H1 (cell line): Measurements from ENCODE around the gene SLC28A1. TPM values are rescaled to one million over a fixed set of nuclear protein-coding genes. Genes with fewer than 3 reads are reported as not detected.

ENCODE experiments used
- CTCF ChIA-PET: fragments of 300-600 bp; sonication (Branson Sonifier 250); formaldehyde crosslinking; loops from one replicate; lab custom pipeline; 2021; ENCODE audit not compliant: partially characterized antibody; lab: Charles Lee
- POLR2A ChIA-PET: fragments of 300-600 bp; sonication (Branson Sonifier 250); formaldehyde crosslinking; loops from one replicate; lab custom pipeline; 2021; ENCODE audit warnings: inconsistent platforms; ENCODE audit not compliant: partially characterized antibody; lab: Charles Lee
- DNase-seq, 2 experiments: peaks; one replicate each; pipeline versions ENCODE4 v3.0.0 to v3.0.0-alpha.2; 2010 to 2022; ENCODE audit warnings: low spot score in 2 of 2, low read depth in 1 of 2, mixed read lengths in 1 of 2
- FAIRE-seq: peaks from 2 replicates; lab custom pipeline; 2011; peaks lifted over from hg19 to GRCh38; lab: Jason Lieb, UNC
- H2AFZ ChIP-seq: 2 replicates; pipeline ENCODE4 v1.8.1; 2012; ENCODE audit warnings: low read length, inconsistent platforms
- H2AK5ac ChIP-seq: 2 replicates; pipeline ENCODE4 v1.6.1; 2013; ENCODE audit warnings: low read depth, low read length
- H2BK120ac ChIP-seq: replicated peaks from 2 replicates; pipeline ENCODE3; 2013; ENCODE audit warnings: low read depth, low read length, inconsistent platforms
- H2BK12ac ChIP-seq: 2 replicates; pipeline ENCODE4 v1.6.1; 2013; ENCODE audit warnings: low read depth, low read length
- H2BK15ac ChIP-seq: 2 replicates; pipeline ENCODE4 v1.6.1; 2013; ENCODE audit warnings: low read length
- H2BK20ac ChIP-seq: 2 replicates; pipeline ENCODE4 v1.6.1; 2013; ENCODE audit warnings: low read length
- H2BK5ac ChIP-seq: 2 replicates; pipeline ENCODE4 v1.6.1; 2013; ENCODE audit warnings: low read depth, low read length
- H3K14ac ChIP-seq: 2 replicates; pipeline ENCODE4 v1.6.1; 2013; ENCODE audit warnings: inconsistent platforms; ENCODE audit not compliant: insufficient read length
- H3K18ac ChIP-seq: 2 replicates; pipeline ENCODE4 v1.6.1; 2013; ENCODE audit warnings: low read length; ENCODE audit errors: extremely low read depth
- H3K23ac ChIP-seq: 2 replicates; pipeline ENCODE4 v1.6.1; 2013; ENCODE audit warnings: inconsistent platforms; ENCODE audit not compliant: insufficient read length
- H3K23me2 ChIP-seq: 2 replicates; pipeline ENCODE4 v1.6.1; 2013; ENCODE audit warnings: low read depth, low read length
- H3K27ac ChIP-seq: 2 replicates; pipeline ENCODE4 v1.6.1; 2011; ENCODE audit warnings: low read depth, low read length, inconsistent platforms
- H3K27me3 ChIP-seq, 4 experiments: replicated peaks in 1 of 4; 1 replicate in 1 of 4; 2 replicates in 3 of 4; pipeline versions ENCODE4 v1.6.1 to v1.8.1; 2011 to 2013; ENCODE audit warnings: low read length in 3 of 4, mild to moderate bottlenecking in 3 of 4, inconsistent platforms in 2 of 4, mixed read lengths in 2 of 4, moderate library complexity in 1 of 4; ENCODE audit not compliant: control insufficient read depth in 3 of 4, insufficient read depth in 3 of 4; ENCODE audit errors: extremely low read depth in 1 of 4
- H3K36me3 ChIP-seq, 4 experiments: 2 replicates each; pipeline versions ENCODE4 v1.6.1 to v1.8.1; 2011 to 2013; ENCODE audit warnings: mild to moderate bottlenecking in 4 of 4, low read length in 3 of 4, moderate library complexity in 2 of 4, control low read depth in 1 of 4, inconsistent platforms in 1 of 4; ENCODE audit not compliant: insufficient read depth in 4 of 4, control insufficient read depth in 2 of 4
- H3K4ac ChIP-seq: replicated peaks from 2 replicates; pipeline ENCODE3; 2013; ENCODE audit warnings: low read length, low read depth, mixed read lengths, inconsistent platforms; ENCODE audit not compliant: insufficient read length
- H3K4me1 ChIP-seq, 4 experiments: replicated peaks in 1 of 4; 1 replicate in 1 of 4; 2 replicates in 3 of 4; pipeline versions ENCODE4 v1.6.1 to v1.8.1; 2011 to 2013; ENCODE audit warnings: low read length in 3 of 4, inconsistent platforms in 2 of 4, mixed read lengths in 1 of 4; ENCODE audit not compliant: insufficient read depth in 4 of 4, control insufficient read depth in 3 of 4
- H3K4me2 ChIP-seq, 2 experiments: 2 replicates each; pipeline versions ENCODE4 v1.6.1 to v1.8.1; 2011 to 2013; ENCODE audit warnings: low read depth in 2 of 2, low read length in 2 of 2, control low read depth in 1 of 2, inconsistent platforms in 1 of 2, mild to moderate bottlenecking in 1 of 2; ENCODE audit not compliant: insufficient read depth in 1 of 2
- H3K4me3 ChIP-seq, 4 experiments: fragments of 200-600, 300-600 bp in 1 of 4; sonication (generic), shearing (Covaris generic), sonication (Bioruptor Twin) in 1 of 4; 2 replicates each; pipeline versions ENCODE4 v1.5.1 to v1.8.1; 2011 to 2016; ENCODE audit warnings: low read length in 4 of 4, low read depth in 3 of 4, control low read depth in 2 of 4, inconsistent platforms in 2 of 4, mild to moderate bottlenecking in 2 of 4, mixed read lengths in 1 of 4, moderate library complexity in 1 of 4; ENCODE audit not compliant: insufficient read depth in 2 of 4; ENCODE audit errors: extremely low read depth in 1 of 4
- H3K56ac ChIP-seq: replicated peaks from 2 replicates; pipeline ENCODE3; 2013; ENCODE audit warnings: low read depth, mild to moderate bottlenecking, mixed read lengths, low read length, inconsistent platforms; ENCODE audit not compliant: insufficient read length
- H3K79me1 ChIP-seq: 2 replicates; pipeline ENCODE4 v1.6.1; 2013; ENCODE audit warnings: low read depth, low read length, control low read depth
- H3K79me2 ChIP-seq, 2 experiments: 2 replicates each; pipeline versions ENCODE4 v1.6.1 to v1.8.1; 2012 to 2013; ENCODE audit warnings: low read length in 2 of 2, mild to moderate bottlenecking in 2 of 2, inconsistent platforms in 1 of 2; ENCODE audit not compliant: insufficient read depth in 2 of 2, control insufficient read depth in 1 of 2
- H3K9ac ChIP-seq, 4 experiments: replicated peaks in 1 of 4; 1 replicate in 1 of 4; 2 replicates in 3 of 4; pipeline versions ENCODE4 v1.6.1 to v1.8.1; 2011 to 2013; ENCODE audit warnings: low read depth in 3 of 4, low read length in 3 of 4, control low read depth in 2 of 4, mild to moderate bottlenecking in 2 of 4, moderate library complexity in 2 of 4, inconsistent platforms in 1 of 4; ENCODE audit errors: extremely low read depth in 1 of 4
- H3K9me3 ChIP-seq, 2 experiments: 2 replicates each; pipeline versions ENCODE4 v1.6.1 to v1.8.1; 2012 to 2013; ENCODE audit warnings: mild to moderate bottlenecking in 2 of 2, moderate library complexity in 2 of 2, control low read depth in 1 of 2, inconsistent platforms in 1 of 2, low read depth in 1 of 2, low read length in 1 of 2, mixed read lengths in 1 of 2; ENCODE audit not compliant: insufficient read depth in 2 of 2
- H4K20me1 ChIP-seq, 2 experiments: replicated peaks in 1 of 2; 2 replicates each; pipeline versions ENCODE3 to v1.8.1; 2011 to 2013; ENCODE audit warnings: inconsistent platforms in 2 of 2, low read length in 2 of 2, mild to moderate bottlenecking in 1 of 2; ENCODE audit not compliant: insufficient read depth in 2 of 2, control insufficient read depth in 1 of 2
- H4K5ac ChIP-seq: 2 replicates; pipeline ENCODE4 v1.6.1; 2013; ENCODE audit warnings: low read length, low read depth, mixed read lengths, inconsistent platforms; ENCODE audit not compliant: insufficient read length
- H4K8ac ChIP-seq: 2 replicates; pipeline ENCODE4 v1.8.0; 2013; ENCODE audit warnings: mild to moderate bottlenecking, moderate library complexity, low read length, inconsistent platforms; ENCODE audit not compliant: insufficient read depth; ENCODE audit errors: extremely low read depth
- H4K91ac ChIP-seq: replicated peaks from 2 replicates; pipeline ENCODE3; 2013; ENCODE audit warnings: low read length, mixed read lengths, inconsistent platforms; ENCODE audit not compliant: insufficient read length
- FOSL1 ChIP-seq: IDR thresholded peaks from 2 replicates; pipeline ENCODE4 v1.6.1; 2011; ENCODE audit warnings: mild to moderate bottlenecking, low read depth, low read length, moderate library complexity; ENCODE audit not compliant: insufficient read depth
- GABPA ChIP-seq: IDR thresholded peaks from 2 replicates; pipeline ENCODE4 v1.6.1; 2011; ENCODE audit warnings: mild to moderate bottlenecking, low read length, moderate library complexity, borderline replicate concordance; ENCODE audit not compliant: insufficient read depth
- KDM4A ChIP-seq: IDR thresholded peaks from one replicate; pipeline ENCODE4 v1.7.1; 2012; ENCODE audit warnings: low read depth, mild to moderate bottlenecking, moderate library complexity, low read length, inconsistent platforms; ENCODE audit not compliant: severe bottlenecking
- RAD21 ChIP-seq, 2 experiments: IDR thresholded peaks in 1 of 2; conservative IDR thresholded peaks in 1 of 2; 2 replicates each; pipeline ENCODE4 v1.6.1; 2011; ENCODE audit warnings: low read depth in 2 of 2, low read length in 2 of 2, improper control_type of control experiment in 1 of 2, inconsistent platforms in 1 of 2, mild to moderate bottlenecking in 1 of 2, moderate library complexity in 1 of 2
- RXRA ChIP-seq: IDR thresholded peaks from 2 replicates; pipeline ENCODE4 v1.6.1; 2011; ENCODE audit warnings: low read depth, mild to moderate bottlenecking, low read length, moderate library complexity; ENCODE audit not compliant: insufficient read depth
- SIN3A ChIP-seq, 2 experiments: IDR thresholded peaks in 1 of 2; conservative IDR thresholded peaks in 1 of 2; 2 replicates each; pipeline ENCODE4 v1.6.1; 2011 to 2012; ENCODE audit warnings: low read length in 2 of 2, improper control_type of control experiment in 1 of 2, low read depth in 1 of 2, mild to moderate bottlenecking in 1 of 2
- SIRT6 ChIP-seq: IDR thresholded peaks from one replicate; pipeline ENCODE4 v1.7.1; 2012; ENCODE audit warnings: low read length, inconsistent platforms
- SP1 ChIP-seq: IDR thresholded peaks from 2 replicates; pipeline ENCODE4 v1.6.1; 2011; ENCODE audit warnings: low read depth, low read length
- SP4 ChIP-seq: IDR thresholded peaks from 2 replicates; pipeline ENCODE4 v1.6.1; 2012; ENCODE audit warnings: low read length, inconsistent platforms
- WGBS, 2 experiments: shearing (Covaris generic) in 1 of 2; methylation state at CpG; one replicate each; pipeline versions ENCODE4 v1.1.6 to v1.1.7; 2013 to 2015; ENCODE audit warnings: low lambda C conversion rate in 2 of 2, mixed read lengths in 2 of 2, inconsistent platforms in 1 of 2, low coverage in 1 of 2, missing lambda C conversion rate in 1 of 2; ENCODE audit not compliant: insufficient replicate concordance in 2 of 2, insufficient coverage in 1 of 2, insufficient read length in 1 of 2; ENCODE audit errors: extremely low coverage in 1 of 2, missing lambda C conversion rate in 1 of 2; 5-methylcytosine and 5-hydroxymethylcytosine counted together
- polyA plus RNA-seq, 7 experiments: library from polyadenylated mRNA; depleted of rRNA in 3 of 7; stranded (reverse) in 5 of 7; unstranded in 2 of 7; fragments of >200 nt in 5 of 7; fragments of 200-250 nt in 2 of 7; gene quantifications; 1 replicate in 5 of 7; 2 replicates in 1 of 7; 4 replicates in 1 of 7; pipeline versions ENCODE4 v1.2.1 to v1.2.3, GENCODE V29; 2011 to 2013; ENCODE audit warnings: missing spikeins in 2 of 7, mixed read lengths in 2 of 7
- total RNA-seq: library from RNA; stranded (reverse); fragmentation: NEBNext Ultra II Directional; extraction: Animal tissue kit (Norgen Biotek cat#: 25700); gene quantifications from 2 replicates; pipeline ENCODE4 v1.2.1, GENCODE V29; 2021
- TF ChIP-seq, protein P1 (sequence below): IDR thresholded peaks from 2 replicates; pipeline ENCODE4 v1.6.1; 2012; ENCODE audit warnings: inconsistent platforms

Gene SLC28A1
- total and polyA plus RNA-seq, 2 of the 8 experiments (the other 6 are each of a cell fraction or from before 2014, with no cell fraction given), result 0.09 TPM; not detected in 1

DNA sequence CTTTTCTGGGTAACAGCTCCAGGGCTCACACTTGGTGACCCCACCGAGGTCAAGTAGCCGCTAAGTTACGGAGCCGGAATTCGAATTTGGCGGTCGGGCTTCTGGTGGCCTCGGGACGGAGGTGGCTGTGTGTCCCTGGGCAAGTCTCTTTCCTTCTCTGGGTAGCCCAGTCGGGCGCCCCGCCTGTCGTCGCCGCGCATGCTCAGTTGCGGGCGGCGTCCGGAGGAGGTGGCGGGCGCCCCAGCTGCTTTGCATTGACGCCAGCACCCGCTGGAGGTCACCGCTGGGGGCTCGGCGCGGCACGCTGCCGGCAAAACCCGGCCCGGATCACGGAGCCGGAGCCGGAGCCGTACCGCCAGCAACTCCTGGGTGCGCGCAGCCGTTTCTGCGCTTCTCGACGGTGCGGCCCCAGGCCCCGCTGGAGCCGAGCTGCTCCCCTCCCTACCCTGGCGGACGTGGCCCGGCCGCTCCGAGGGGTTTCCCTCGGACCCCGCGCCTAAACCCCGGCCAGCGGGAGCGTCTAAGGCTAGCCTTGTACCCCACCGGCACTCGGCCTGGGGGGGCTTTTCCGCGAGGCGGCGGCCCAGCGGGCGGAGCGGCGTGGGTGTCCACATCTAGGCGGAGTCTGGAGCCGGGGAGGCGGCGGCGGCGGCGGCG lies 96.7 kb downstream of the SLC28A1 start:
- Histone ChIP-seq H3K14ac (no peak overlapping the region), H2BK12ac (no peak overlapping the region), H3K79me1 (no peaks in the 10 kb centered on the region), H4K20me1 (peaks cover 3 to 6% of the 10 kb centered on the region in 2 experiments), H4K5ac (no peak overlapping the region), H3K23me2 (peaks cover 14% of the 10 kb centered on the region; the same call in 1 of the 2 replicates), H3K18ac (no peak overlapping the region; the same call in 1 of the 2 replicates), H4K8ac (peak overlapping the region; percentile 83; the same call in 1 of the 2 replicates), H2BK5ac (0 out of 2 replicates have a peak overlapping the region, but pooled peaks have one; percentile 90), H3K27ac (no peak overlapping the region), H3K9me3 (no peaks in the 10 kb centered on the region), H3K79me2 (0 out of 4 replicates have a peak, but pooled peaks cover 0 to 6% of the 10 kb centered on the region in 2 experiments), H3K9ac (no peak overlapping the region; a peak in 1 of 7 replicates), H2BK15ac (no peak overlapping the region), H2AK5ac (no peak overlapping the region), H2BK120ac (no peak overlapping the region), H3K4me2 (peak overlapping the region; percentile 73 to 82), H3K4ac (peak overlapping the region; percentile 28), H4K91ac (no peak overlapping the region), H3K4me3 (peak overlapping the region; percentile 55 to 86 (median 74)), H2BK20ac (no peak overlapping the region), H2AFZ (no peak overlapping the region; the same call in 1 of the 2 replicates), H3K56ac (no peak overlapping the region), H3K23ac (no peak overlapping the region), H3K27me3 (peaks cover 5 to 43% (median 30%) of the 10 kb centered on the region in 4 experiments), H3K36me3 (no peaks in the 10 kb centered on the region), H3K4me1 (peaks cover 0 to 5% (median 2%) of the 10 kb centered on the region in 4 experiments; a peak in 4 of 7 replicates)
- WGBS, 2 experiments, result 1% methylated on average over 35 of the region's 75 CpGs; no CpG with 5 or more reads in 1 of the 2 experiments
- ChIA-PET CTCF (interaction anchor here (0.8 to 2.9 kb wide), 4 partner anchors 24 to 63 kb away, joined by 3 to 11 read pairs (median 3); no protein-coding TSS in a partner anchor), POLR2A (interaction anchor here (1.0 to 1.7 kb wide), 8 partner anchors 8 to 187 kb away, joined by 3 to 5 read pairs (median 4); no protein-coding TSS in a partner anchor)
- no peak for FAIRE-seq
- peak; percentile 91 to 96 for DNase-seq
- TF ChIP-seq RXRA (peak; percentile 56; the same call in 1 of the 2 replicates), KDM4A (peak; percentile 84), SIN3A (conservative IDR thresholded peaks at IDR 0.05 in 1 of 2, IDR thresholded peaks at IDR 0.05 in 1 of 2; ENCODE audit: low read depth in 1 of 2, low read length in 2 of 2) (peak; percentile 66 to 67; a peak in 2 of 4 replicates), FOSL1 (0 out of 2 replicates have a peak, but pooled peaks have one; percentile 44), GABPA (peak; percentile 81; the same call in 1 of the 2 replicates), RAD21 (IDR thresholded peaks at IDR 0.05 in 1 of 2, conservative IDR thresholded peaks at IDR 0.05 in 1 of 2; ENCODE audit: low read depth in 2 of 2, low read length in 2 of 2) (peak in 1 of 2 experiments; percentile 26; a peak in 2 of 4 replicates), SP1 (peak; percentile 96), SIRT6 (no peak), SP4 (no peak)
- TF ChIP-seq, protein P1, sequence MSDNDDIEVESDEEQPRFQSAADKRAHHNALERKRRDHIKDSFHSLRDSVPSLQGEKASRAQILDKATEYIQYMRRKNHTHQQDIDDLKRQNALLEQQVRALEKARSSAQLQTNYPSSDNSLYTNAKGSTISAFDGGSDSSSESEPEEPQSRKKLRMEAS, result peak; percentile 88
